ENCODE data around the gene NDN. TPM values are rescaled to one million over a fixed set of nuclear protein-coding genes. Genes with fewer than 3 reads are reported as not detected.

Gene NDN
- total RNA-seq, 3 donors from 2014 or later (not counting 1 experiment from before 2014, with no cell fraction given) = 0.23 to 0.29 TPM; not detected in 1

GRCh38 chr15:23663232-23663631 is 23.9 kb downstream of the NDN start:
- Mint-ChIP-seq H3K4me3 (no peak overlapping the region), H3K36me3 (no peaks in the 10 kb centered on the region), H3K9me3 (peaks cover 2% of the 10 kb centered on the region in 2 donors), H3K27me3 (ENCODE audit: low read depth in 2 of 2) (no peaks in the 10 kb centered on the region), H3K4me1 (no peaks in the 10 kb centered on the region), H3K27ac (no peak overlapping the region)
- intact Hi-C loops (cut with micrococcal nuclease) = no loop called here
- no peak for DNase-seq
- Histone ChIP-seq H3K36me3 (ENCODE audit: control insufficient read depth, insufficient read depth, low read length) (no peaks in the 10 kb centered on the region), H3K27ac (ENCODE audit: low read length) (no peak overlapping the region), H3K27me3 (ENCODE audit: control insufficient read depth, insufficient read depth, low read length) (no peaks in the 10 kb centered on the region), H3K4me3 (ENCODE audit: low read length) (no peak overlapping the region), H3K9me3 (ENCODE audit: control insufficient read depth, insufficient read depth, low read length) (no peaks in the 10 kb centered on the region), H3K4me1 (ENCODE audit: control insufficient read depth, insufficient read depth, low read length) (no peaks in the 10 kb centered on the region)
- TF ChIP-seq, protein P1, sequence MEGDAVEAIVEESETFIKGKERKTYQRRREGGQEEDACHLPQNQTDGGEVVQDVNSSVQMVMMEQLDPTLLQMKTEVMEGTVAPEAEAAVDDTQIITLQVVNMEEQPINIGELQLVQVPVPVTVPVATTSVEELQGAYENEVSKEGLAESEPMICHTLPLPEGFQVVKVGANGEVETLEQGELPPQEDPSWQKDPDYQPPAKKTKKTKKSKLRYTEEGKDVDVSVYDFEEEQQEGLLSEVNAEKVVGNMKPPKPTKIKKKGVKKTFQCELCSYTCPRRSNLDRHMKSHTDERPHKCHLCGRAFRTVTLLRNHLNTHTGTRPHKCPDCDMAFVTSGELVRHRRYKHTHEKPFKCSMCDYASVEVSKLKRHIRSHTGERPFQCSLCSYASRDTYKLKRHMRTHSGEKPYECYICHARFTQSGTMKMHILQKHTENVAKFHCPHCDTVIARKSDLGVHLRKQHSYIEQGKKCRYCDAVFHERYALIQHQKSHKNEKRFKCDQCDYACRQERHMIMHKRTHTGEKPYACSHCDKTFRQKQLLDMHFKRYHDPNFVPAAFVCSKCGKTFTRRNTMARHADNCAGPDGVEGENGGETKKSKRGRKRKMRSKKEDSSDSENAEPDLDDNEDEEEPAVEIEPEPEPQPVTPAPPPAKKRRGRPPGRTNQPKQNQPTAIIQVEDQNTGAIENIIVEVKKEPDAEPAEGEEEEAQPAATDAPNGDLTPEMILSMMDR (IDR thresholded peaks at IDR 0.05) = no peak
- 92% methylated on average over 1 of the region's 2 CpGs for WGBS (ENCODE audit: insufficient coverage)
- no peak for ATAC-seq

DNA sequence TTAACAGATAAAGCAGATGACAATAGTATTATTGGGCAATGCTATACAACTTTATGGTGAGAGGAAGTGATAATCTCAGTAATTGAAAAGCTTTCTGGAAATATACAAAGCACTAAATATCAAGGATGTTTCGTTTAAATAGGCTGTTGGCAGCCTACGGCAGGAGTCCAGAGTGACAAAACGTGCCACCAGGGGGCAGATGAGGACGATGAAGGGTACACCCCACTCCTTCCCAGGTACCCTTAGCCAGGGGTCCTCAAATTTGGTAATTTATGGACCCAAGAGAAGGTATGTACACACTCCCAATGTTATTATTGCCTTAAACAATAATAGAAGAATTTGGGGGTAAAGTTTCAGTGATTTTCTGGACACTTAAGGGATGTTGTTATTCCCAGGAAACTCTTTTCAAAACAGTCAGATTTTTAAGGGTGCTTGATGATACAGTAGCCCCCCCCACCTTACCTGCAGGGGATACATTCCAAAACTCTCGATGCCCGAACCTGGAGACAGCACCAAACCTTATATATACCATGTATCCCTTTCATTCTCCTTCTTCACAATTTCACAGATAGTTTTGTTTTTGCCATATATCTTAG is 38.1 kb downstream of the NDN start:
- WGBS (ENCODE audit: insufficient coverage) = 26% methylated on average over 6 of the region's 6 CpGs
- no peak for ATAC-seq
- H3K36me3 ChIP-seq (ENCODE audit: control insufficient read depth, insufficient read depth, low read length) = no peaks in the 10 kb centered on the region
- Mint-ChIP-seq H3K27me3 (ENCODE audit: low read depth in 2 of 2) (peaks cover 0 to 9% of the 10 kb centered on the region in 2 donors), H3K4me1 (no peaks in the 10 kb centered on the region), H3K27ac (no peak overlapping the region), H3K36me3 (no peaks in the 10 kb centered on the region), H3K9me3 (peaks cover 0 to under 1% of the 10 kb centered on the region in 2 donors), H3K4me3 (no peak overlapping the region)
- no peak overlapping the region for H3K4me3 ChIP-seq (ENCODE audit: low read length)
- intact Hi-C loops (cut with micrococcal nuclease) = no loop called here
- H3K9me3 ChIP-seq (ENCODE audit: control insufficient read depth, insufficient read depth, low read length) = no peaks in the 10 kb centered on the region
- no peaks in the 10 kb centered on the region for H3K4me1 ChIP-seq (ENCODE audit: control insufficient read depth, insufficient read depth, low read length)
- H3K27me3 ChIP-seq (ENCODE audit: control insufficient read depth, insufficient read depth, low read length) = no peaks in the 10 kb centered on the region
- no peak overlapping the region for H3K27ac ChIP-seq (ENCODE audit: low read length)
- TF ChIP-seq, protein P1 (IDR thresholded peaks at IDR 0.05) = no peak
- peak in 1 of 2 donors; percentile 24 for DNase-seq

DNA sequence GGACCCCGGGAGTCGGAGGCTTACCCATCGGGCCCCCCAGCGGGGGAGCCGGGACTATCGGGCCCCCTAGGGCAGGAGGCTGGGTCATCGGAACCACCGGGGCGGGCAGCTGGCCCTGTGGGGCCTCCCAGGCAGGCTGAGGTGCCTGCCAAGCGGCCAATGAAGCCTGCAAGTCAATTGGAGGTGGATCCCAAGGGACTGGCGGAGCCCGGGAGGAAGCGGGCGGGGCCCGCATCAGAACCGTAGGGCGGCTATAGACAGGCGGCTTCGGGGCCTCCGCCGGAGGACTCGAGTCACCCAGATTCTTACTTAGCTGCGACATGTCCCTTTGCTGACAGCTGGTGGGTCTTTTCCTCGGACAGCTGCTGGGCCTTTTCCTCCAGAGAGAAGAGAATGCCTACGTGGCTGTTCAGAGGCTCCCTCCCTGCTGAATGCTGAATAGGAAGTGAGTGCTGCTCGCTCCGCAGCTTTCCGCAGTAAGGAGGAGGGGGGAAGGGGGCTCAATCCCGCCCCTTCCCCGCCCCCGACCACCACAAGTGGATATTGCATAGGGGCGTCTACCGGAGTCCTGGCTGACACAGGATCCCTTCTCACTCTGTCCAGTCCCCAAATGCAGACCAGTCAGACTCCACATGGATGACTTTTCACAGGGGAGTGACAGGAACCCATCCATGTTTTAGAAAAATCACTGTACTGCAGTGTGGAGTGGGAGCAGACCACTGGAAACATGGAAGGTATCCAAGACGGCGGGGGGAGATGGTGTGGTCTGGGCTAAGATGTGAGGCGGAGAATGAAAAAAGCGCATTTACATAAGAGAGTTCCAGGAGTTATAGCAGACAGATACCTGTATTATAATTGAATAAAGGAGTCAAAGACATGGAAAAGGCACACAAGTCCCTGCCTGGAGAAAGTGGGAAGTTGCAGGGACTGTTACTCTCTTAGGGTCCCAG is 39.4 kb downstream of the NDN start, which contains the start of gene MAGEL2:
MAGEL2 (minus strand) TSS at position 447 of the 950 bp plus-strand sequence; CDS start at position 322, 125 bp downstream.
- TF ChIP-seq, protein P1 (IDR thresholded peaks at IDR 0.05) = no peak
- H3K36me3 ChIP-seq (ENCODE audit: control insufficient read depth, insufficient read depth, low read length) = no peaks in the 10 kb centered on the region
- no peaks in the 10 kb centered on the region for H3K27me3 ChIP-seq (ENCODE audit: control insufficient read depth, insufficient read depth, low read length)
- Mint-ChIP-seq H3K36me3 (no peaks in the 10 kb centered on the region), H3K4me3 (no peak within 1 kb of the TSS), H3K27me3 (ENCODE audit: low read depth in 2 of 2) (peaks cover 0 to 9% of the 10 kb centered on the region in 2 donors), H3K27ac (no peak within 1 kb of the TSS), H3K9me3 (no peaks in the 10 kb centered on the region), H3K4me1 (no peaks in the 10 kb centered on the region)
- no peak for ATAC-seq
- H3K27ac ChIP-seq (ENCODE audit: low read length) = no peak within 1 kb of the TSS
- DNase-seq = no peak
- intact Hi-C loops (cut with micrococcal nuclease) = no loop called here
- H3K4me3 ChIP-seq (ENCODE audit: low read length) = no peak within 1 kb of the TSS
- H3K4me1 ChIP-seq (ENCODE audit: control insufficient read depth, insufficient read depth, low read length) = no peaks in the 10 kb centered on the region
- WGBS (ENCODE audit: insufficient coverage) = 49% methylated on average over 37 of the region's 37 CpGs
- H3K9me3 ChIP-seq (ENCODE audit: control insufficient read depth, insufficient read depth, low read length) = no peaks in the 10 kb centered on the region
